Activated CD4-positive, alpha-beta T cell treated with anti-CD3 and anti-CD28 coated beads, Interleukin-2, amount 50 U/mL, for 24 hours (primary cell): Measurements from ENCODE around the gene ATG14.
"Not testable (repeated sequence)": the region's sequence is repeated elsewhere in the genome, so short reads cannot be mapped to it uniquely, and the experiment has no call there.

ENCODE experiments used
- DNase-seq, 2 donors: peaks; one replicate each; pipeline ENCODE4 v3.0.0-alpha.2; 2020; ENCODE audit warnings: low read depth in 1 of 2, low spot score in 1 of 2

The ATG14 gene, protein sequence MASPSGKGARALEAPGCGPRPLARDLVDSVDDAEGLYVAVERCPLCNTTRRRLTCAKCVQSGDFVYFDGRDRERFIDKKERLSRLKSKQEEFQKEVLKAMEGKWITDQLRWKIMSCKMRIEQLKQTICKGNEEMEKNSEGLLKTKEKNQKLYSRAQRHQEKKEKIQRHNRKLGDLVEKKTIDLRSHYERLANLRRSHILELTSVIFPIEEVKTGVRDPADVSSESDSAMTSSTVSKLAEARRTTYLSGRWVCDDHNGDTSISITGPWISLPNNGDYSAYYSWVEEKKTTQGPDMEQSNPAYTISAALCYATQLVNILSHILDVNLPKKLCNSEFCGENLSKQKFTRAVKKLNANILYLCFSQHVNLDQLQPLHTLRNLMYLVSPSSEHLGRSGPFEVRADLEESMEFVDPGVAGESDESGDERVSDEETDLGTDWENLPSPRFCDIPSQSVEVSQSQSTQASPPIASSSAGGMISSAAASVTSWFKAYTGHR

DNA sequence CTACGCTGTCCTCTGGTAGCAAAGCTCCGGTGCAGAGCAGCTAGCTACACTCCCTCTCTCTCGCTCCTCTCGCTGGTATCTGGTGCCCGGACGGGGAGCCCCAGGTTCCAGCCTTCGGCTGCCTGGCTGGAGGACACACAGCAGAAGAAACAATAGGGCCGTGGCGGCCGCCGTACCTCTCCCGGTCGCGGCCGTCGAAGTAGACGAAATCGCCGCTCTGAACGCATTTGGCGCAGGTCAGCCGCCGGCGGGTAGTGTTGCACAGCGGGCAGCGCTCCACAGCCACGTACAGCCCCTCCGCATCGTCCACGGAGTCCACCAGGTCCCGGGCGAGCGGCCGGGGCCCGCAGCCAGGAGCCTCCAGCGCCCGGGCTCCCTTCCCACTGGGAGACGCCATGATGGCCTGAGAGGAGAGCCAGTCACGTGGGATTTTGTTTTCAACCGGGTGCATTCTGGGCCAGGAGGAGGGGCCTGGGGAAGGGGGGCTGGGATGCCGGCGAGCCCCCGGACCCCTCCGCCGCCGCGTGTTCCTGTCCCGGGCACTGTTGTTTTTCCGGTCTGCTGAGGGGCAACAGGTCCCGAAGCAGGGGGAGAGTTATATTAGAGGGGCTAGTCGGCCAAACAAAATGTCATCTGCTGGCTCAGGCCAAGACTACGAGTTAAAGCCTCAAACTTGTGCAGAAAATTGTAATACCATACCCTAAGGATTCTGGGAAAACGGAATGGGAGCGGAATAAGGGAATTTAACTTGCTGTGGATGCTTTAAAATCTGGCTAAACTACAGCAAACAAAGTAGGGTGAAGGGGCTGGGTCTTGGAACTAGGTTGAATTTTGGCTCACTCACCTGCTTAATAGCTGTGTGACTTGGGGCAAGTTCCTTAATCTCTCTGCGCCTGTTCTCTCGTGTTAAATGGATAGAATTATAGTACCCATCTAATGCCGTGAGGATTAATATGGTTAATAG lies at the start of gene ATG14:
Gene ATG14 (minus strand): TSS at position 405 of the 964 bp plus-strand sequence. CDS start 8 bp downstream, at position 397.
- DNase-seq: peak; percentile 54 to 74

DNA sequence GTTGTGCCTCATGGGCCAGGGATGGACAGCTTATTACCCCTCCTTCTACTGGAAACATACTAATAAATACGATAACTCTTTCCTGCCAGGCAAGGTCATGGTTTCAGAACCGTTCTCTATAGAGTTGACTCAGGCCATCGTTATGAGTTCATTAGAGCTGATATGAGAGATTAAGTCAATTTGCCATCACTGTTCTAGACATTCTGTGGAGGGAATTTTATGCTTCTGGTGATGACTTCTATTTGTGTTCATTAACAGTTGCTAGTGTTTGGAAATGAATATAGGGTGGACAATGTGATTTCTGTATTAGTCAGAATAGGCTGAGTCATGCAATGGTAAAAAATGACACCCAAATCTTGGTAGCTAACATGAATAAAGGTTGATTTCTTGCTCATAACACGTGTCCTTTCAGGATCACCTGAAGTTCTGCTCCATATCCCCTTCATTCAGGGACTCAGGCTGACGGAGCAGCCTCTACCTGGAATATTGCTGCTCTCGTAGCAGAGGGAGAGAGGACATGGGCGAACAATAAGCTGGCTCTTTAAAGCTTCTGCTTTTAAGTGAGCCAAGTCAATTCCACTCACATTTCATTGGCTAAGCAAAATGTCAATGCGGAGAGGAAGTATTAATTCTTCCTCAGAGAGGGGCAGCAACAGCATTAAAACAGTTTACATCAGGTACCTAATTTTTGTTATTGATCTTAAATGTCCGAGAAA lies 47.3 kb upstream of the ATG14 start:
- DNase-seq: no peak

DNA sequence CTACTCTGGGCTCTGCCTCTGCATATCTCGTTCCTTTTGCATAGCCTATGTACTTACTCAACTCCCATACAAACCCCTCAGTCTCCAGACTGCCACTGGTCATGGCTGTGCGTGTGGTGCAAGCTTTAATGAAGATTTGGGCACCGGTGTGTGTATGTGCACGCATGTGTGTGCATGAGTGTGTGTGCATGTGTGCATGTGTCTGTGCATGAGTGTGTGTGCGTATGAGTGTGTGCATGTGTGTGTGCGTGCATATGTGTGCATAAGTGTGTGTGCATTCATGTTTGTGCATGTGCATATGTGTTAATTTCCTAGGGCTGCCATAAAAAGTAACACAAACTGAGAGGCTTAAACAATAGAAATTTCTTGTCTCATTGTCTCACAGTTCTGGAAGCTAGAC lies 45.9 kb upstream of the ATG14 start:
- DNase-seq: no peak

DNA sequence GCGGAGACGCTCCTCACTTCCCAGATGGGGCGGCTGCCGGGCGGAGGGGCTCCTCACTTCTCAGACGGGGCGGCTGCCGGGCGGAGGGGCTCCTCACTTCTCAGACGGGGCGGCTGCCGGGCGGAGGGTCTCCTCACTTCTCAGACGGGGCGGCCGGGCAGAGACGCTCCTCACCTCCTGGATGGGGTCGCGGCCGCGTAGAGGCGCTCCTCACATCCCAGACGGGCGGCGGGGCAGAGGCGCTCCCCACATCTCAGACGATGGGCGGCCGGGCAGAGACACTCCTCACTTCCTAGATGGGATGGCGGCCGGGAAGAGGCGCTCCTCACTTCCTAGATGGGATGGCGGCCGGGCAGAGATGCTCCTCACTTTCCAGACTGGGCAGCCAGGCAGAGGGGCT lies 44.8 kb upstream of the ATG14 start:
- not testable (repeated sequence) for DNase-seq

DNA sequence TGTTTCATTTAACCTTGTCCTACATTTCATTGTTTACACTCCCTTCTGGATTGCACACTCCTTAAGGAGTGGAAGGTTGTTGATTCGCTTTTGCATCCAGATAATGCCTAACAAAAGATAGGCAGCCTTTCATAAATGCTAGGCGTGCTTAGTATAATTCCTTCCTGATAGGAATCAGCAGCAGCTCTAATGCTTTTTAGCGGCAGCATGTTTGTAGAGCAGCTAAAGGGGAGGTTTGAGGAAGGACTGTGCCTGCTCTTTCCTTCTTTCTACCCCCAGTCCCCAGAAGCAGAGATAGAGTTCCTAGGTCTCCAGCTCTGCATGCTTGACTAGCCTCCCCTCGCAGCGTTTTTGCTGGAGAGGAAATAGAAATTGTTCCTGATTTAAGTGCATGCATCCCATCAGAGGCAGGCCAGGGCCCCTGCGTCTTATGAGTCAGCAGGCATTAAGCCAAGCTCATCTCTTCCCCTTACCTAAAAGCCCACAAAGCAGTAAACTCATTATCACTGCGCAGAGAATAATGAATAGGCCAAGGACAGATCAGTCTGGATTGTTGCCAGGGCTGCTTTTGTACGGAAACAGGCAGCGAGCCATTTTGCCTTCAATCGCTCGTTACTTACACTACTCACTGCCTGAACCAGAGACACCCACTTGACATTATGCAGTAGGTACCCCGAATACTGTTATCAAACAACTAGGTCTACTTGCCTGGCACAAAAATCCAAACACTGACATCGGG lies 42.8 kb upstream of the ATG14 start:
- DNase-seq: no peak

DNA sequence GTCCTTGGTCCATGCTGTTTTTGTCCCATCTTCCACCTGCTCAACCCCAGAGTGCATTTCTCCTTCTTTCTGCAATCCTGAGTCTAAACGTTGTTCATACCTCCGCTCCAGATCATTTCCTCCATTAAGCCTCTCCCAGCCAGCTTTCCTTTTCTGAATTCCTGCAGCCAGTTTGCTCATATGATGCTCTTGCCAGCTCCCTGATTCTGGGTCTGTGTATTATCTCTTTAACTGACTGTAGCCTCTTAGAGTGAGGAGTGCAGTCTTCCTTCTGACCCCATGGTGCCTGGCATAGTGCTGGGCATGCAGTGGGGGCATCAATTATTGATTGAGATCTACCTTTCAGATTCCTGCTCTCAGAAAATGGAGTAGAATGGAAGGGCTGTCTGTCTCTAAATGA lies 40.3 kb upstream of the ATG14 start:
- DNase-seq: no peak

DNA sequence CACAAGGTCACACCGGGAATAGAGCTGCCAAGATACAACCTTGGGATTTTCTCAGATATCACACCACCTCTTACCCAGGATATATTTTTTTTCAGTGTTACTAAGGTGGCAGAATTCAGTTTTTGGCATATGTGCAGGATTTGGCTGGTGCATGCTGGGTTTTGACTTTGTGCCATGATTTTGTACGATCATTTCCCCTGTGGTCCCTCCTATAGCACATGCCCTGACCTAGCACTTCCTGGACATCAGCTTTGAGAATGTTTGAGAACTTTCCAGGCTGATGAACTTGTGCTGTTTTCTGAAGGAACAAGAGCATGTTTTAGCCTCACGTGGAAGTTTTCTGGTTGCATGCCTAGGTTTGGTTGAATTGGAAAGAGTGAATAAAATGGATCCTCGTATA lies 39.8 kb upstream of the ATG14 start:
- no peak for DNase-seq

DNA sequence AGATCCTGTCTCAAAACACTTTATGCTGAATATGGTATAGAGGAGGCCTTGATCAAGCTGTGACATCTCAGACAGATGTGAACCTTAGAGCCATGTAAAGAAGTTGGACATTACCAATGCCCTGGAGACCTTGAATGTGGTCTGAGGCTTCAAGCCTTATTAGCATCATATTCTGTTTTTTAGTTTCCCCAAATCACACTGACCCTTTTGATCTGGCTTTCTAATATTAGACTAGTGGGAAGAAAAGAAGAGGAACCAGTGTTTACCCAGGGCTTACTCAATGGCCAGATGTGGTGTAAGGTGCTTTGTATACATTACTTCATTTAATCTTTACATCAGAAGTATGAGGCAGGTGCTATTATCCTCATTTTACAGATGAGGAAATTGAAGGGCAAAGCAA lies 39.4 kb upstream of the ATG14 start:
- no peak for DNase-seq

DNA sequence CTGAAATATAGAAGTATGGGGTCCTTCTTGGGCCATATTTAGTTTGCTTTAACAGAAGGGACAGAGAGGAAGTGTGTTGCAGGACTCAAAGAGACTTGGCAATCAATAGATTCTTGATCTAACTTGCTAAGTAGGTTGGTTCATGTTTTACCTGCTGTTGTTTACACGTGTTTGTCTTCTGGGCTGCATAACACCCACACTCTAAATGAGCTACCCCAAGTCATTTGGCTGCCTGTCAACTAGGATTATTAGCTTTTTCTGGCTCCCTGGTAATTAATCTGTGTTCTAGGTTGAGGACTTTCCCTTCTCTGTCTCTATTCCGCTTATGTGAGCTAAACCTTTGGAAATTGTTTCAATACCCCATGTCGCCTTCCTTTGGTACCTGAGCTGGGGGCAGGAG lies 38.9 kb upstream of the ATG14 start:
- DNase-seq: no peak

DNA sequence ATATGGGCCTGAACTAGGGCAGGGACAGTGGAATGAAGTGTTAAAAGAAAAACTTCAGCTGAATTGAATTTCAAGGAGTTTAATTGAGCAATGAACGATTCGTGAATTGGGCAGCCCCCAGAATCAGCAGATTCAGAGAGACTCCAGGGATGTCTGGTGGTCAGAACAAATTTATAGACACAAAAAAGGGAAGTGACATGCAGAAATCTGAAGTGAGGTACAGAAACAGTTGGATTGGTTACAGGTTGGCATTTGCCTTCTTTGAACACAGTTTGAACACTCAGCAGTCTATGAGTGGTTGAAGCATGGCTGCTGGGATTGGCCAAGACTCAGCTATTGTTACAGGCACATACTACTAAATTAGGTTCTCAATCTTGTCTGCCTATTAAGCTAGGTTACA lies 38.5 kb upstream of the ATG14 start:
- DNase-seq: no peak

DNA sequence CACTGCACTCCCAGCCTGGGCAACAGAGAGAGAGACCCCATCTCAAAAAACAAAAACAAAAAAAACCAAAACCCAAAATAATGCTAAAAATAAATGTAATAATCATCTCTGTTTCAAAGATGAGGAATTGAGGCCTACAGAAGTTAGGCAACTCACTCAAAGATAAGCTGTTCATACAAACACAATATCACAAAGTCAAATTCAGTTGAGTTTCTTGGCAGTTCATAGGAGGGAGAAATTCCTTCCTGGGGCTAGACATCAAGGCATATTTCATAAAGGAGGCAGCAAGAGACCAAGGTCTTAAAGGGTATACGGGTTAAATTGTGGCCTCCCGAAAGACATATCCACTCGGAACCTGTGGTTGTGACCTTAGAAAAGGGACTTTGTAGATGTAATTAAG lies 37.5 kb upstream of the ATG14 start:
- DNase-seq: no peak

DNA sequence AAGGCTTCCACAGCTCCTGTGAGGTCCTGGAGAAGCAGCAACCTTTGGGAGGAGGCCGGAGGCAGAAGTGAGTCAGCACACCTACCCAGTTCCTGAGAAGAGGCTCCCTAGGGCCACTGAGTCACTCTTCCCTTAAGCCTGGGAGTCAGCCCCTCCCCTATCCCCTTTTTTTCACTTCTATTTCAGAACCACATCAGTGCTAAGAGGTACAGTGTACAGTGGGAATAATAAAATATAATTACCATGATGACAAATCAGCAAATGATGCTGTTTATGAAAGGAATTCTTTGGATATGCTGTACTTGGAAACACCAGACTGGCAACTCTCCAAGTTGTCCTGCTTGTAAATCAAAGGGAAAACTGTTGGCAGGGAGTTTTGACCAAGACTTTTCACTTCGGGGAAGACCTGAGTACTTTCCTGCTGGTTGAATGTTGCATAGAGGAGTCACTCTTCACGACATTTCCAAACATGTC lies 36.5 kb upstream of the ATG14 start:
- no peak for DNase-seq

DNA sequence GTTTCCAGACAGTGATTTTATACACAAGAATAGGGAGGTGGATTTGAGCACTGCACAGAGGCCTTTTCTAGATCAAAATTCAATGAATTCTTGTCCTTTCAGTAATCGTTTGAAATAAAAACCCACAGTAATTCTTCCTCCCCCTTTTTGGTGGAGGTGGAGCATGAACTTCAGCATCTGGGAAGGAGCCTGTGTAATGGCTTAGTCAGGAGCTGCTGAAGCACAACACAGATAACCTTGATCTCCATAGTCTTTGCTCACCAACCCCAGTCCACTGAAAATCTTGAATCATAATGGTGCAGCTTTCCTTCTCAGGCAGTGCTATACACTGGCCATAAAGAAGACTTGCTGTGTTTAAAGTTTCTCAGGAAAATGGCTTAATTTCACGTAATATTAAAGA lies 35.2 kb upstream of the ATG14 start:
- DNase-seq: no peak

DNA sequence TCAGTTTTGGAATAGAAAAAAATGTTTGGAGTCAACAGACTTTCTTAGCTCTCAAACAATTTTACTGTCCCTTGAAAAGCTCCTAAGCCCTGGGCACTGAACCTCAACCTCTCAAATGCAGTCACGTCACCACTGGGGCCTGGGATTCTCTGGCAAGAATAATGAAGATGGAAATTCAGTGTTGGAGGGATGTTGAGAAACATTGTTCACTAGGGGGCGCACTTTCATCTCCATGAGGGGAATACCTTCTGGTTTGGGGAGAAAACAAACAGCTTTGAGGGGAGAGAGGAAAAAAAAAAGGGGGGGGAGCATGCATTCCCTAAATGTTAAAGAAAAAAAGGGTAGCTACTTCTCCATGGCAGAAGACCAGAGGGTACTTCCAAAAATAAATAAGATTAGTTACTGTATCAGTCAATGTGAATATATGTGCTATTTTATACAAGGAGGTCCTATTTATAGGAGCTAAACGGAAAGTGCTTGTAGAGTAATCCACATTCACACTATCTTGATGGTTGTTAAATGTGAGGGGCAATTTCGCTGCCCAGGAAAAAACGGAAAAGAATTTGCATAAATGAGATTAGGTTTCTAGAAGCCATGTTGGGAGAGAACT lies 34.6 kb upstream of the ATG14 start:
- DNase-seq: peak; percentile 12 to 63

DNA sequence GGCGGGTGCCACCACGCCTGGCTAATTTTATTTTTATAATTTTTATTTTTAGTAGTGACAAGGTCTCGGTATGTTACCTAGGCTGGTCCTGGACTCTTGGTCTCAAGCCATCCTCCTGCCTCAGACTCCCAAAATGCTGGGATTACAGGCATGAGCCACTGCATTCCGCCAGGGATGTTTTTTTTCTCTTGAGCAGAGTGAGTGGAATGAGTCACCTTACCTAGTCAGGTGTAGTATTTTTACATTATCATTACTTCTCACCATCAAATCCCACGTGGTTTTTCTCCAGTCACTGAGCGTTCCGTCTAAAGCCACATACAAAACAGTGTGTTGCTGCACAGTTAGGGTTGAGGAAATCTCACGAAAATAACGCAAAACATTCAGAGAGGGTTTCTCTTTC lies 29.7 kb upstream of the ATG14 start:
- DNase-seq: no peak

DNA sequence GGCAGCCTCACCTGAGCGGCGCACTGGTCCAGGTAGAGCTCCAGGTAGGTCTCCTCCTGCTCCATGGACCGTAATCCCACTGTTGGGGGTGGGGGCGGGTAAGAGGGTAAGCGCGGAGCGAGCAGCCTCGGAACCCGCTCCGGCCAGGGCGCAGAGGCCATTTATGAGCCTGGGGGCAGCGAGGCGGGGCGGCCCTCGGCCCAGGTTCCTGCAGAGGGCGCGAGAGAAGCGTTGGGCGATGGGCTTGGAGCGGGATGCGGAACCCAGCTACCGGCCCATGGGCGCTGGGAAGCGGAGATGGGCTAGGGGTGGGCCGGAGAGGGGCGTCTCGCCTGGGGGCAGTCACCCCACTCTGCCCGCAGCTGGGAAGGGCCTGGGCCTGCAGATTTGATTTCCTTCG lies 28.8 kb upstream of the ATG14 start, which contains the start of gene TBPL2:
Gene TBPL2 (minus strand): TSS at position 232 of the 400 bp plus-strand sequence. CDS start 167 bp downstream, at position 65.
- no peak for DNase-seq

DNA sequence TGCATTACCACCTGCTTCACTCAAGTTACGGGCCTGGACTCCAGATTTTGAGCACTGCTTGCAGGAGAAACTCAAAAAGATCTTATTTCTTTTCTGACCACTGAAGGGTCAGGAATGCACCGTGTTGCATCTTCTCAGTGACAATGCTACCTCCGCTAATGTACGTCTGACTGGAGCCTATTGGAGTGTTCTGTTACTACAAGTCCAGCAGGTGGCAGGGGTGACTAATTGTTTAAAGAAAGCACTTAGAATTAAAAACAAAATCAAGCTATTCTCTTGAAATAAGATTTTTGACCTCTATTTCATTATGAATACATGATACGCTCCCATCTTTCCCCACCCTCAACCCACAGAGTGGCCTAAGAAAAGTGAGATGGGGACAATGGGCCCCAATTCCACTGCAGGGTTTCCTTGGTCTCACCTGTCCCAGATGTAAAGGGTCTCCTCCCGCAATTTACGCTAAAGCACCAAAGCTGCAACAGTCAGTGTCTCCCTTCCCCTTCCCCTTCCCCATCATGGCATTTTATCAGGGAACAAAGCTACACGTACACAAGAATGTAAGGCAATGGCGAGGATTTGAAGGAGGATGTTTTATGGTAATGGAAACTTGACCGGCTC lies 26.5 kb upstream of the ATG14 start:
- no peak for DNase-seq

DNA sequence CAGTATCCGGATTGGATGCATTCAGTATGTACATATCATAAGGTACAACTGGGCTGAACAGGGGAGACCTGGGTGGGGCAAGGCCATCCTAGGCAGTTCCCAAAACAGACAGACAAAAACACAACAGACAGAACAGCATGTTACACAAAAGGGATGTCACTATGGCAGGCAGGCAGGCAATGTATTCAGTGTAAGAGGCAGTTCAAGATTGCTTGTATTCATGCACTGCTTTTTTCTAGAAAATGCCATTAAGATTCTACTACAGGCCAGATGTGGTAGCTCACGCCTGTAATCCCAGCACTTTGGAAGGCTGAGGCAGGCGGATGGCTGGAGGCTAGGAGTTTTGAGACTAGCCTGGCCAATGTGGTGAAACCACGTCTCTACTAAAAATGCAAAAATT lies 25.3 kb upstream of the ATG14 start:
- no peak for DNase-seq

DNA sequence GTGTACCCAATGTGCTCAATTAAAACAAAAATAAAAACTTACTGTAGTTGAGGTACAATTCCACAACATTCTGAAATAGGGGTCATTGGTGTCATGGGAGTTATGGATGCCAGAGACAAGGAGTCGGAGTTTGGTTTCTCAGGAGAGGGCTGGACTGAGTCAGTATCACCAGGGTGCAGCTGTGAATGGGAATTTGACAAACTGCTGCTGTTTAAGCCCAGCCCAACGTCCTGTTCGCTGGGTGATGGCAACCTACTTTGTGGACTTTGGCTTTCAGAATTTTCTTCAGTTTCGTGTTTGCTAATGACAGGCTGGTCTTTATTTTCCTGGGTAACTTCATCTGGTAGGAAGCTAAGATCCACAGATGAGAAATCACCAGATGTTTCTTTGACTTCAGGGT lies 24.9 kb upstream of the ATG14 start:
- DNase-seq: no peak

DNA sequence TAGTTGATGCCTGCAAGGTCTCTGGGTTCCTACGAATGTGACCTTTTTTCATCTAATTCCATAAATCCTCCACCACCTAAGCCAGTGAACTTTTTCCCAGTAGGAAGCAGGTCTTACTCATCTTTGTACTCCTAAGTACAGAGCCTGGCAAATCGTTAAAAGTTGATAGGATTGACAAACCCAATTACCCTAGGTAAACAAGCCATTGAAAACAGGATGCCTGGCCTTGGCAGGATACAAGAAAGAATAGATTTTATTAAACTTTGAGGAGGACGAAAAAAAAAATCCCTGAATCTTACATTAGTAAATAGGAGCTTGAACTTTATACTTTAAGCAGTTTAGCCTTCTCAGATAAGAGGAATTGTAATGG lies 23.2 kb upstream of the ATG14 start:
- no peak for DNase-seq
